GM18867 (cell line): ENCODE measurements around the gene TESPA1.
"Not testable (repeated sequence)": the region's sequence is repeated elsewhere in the genome, so short reads cannot be mapped to it uniquely, and the experiment has no call there.

Source experiments
- ATAC-seq: cut with Tn5 transposase; IDR thresholded peaks from one replicate; pipeline ENCODE4 v1.9.1; 2021; ENCODE audit warnings: mild to moderate bottlenecking, moderate library complexity; ENCODE audit not compliant: unreplicated experiment

TESPA1 gene

DNA sequence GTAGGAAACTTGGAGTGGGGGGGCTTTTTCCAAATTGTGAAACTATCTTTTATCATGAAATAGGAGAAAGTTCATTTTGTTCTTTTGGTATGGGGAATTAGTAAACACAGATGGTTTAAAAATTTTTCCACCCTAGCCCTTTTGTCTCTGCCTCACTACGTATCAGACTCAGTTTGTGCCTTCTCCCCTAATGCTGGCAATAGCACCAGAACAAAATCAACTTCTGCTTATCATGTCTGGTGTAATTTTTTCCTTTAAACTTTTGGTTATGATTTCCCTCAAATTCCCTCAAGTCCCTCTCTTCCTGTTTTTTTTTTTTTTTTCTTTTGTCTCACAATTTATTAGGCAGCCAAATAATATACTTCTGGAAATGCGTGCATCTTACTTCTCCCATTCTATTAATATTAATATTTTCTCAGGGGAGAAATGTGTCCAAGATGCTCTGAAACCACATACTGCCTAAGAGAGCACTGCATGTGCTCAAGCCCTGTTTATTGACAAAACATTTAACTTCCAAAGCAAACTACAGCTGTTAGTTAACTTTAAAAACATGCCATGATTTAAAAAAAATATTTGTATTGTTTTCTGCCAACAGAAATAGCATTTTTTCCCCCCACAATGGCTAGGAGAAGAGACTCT is 35.4 kb downstream of the TESPA1 start:
- no peak for ATAC-seq

DNA sequence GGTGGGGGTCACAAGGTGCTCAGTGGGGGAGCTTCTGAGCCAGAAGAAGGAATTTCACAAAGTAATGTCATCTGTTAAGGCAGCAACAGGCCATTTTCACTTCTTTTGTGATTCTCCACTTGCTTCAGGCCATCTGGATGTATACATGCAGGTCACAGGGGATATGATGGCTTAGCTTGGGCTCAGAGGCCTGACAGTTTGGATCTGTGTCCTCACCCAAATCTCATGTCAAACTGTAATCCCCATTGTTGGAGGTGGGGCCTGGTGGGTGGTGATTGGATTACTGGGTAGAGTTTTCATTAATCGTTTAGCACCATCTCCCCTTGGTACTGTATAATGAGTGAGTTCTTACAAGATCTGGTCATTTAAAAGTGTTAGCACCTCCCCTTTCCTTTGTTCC is 36.4 kb downstream of the TESPA1 start:
- no peak for ATAC-seq

GRCh38 chr12:54945082-54945481 is 39.5 kb downstream of the TESPA1 start:
- ATAC-seq, result no peak

DNA sequence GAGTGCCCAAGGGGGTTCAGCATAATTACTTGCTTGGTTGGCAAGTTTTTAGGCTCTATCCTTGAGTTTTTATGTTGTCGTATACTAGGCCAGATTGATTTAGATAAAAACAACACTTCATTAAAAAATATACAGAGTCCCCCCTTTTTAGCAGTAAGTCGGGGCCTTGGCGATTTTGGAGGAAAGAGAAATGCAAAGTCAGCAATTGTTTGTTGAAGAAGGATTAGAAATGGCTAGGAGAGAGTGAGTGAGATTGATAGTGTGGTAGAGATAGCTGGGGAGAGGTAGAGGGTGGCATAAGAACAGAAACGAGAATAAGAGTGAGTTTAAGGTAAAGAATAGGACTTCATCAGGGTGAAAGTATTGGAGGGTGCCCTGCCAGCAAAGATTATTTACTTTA is 41.3 kb downstream of the TESPA1 start:
- ATAC-seq, result not testable (repeated sequence)

DNA sequence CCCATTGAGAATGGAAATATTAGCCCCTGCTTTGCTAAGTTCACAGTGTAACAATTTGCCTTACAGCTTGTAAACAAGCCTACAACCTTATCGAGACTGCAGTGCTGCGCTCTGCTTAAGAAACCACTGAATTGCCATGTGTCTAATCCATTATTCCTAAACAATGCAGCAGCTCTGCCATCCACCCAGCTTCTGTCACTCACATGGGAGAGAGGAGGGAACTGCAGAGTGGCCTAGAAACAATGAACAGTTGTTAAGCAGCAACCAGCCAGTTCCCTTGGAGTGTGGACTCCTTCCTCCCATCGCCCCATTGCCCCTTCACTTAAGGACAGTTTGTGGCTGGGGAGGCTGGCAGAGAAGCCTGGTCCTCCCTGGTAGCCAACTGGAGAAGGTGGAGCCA is 42.9 kb downstream of the TESPA1 start:
- no peak for ATAC-seq

GRCh38 chr12:54940727-54941315 is 43.7 kb downstream of the TESPA1 start:
- ATAC-seq, result no peak

DNA sequence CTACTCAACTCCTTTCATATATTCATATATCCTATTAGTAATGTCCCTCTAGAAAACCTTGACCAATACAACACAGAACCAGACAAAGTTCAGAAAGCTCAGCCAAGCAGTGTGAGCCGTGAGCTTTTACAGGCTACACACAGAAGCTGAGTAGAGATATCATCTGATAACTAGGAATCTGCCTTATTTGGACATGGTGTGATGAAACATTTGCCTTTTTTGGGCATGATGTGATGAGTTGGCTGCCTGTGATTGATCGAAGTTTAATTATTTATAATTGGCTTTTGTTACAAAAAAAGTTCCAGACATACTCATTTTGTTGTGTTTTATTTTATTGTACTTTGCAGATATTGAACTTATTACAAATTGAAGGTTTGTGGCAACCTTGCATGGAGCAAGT is 46.6 kb downstream of the TESPA1 start:
- ATAC-seq, result no peak

GRCh38 chr12:54937376-54937775 is 47.2 kb downstream of the TESPA1 start:
- ATAC-seq, result no peak

GRCh38 chr12:54936736-54937135 is 47.8 kb downstream of the TESPA1 start:
- ATAC-seq, result no peak

DNA sequence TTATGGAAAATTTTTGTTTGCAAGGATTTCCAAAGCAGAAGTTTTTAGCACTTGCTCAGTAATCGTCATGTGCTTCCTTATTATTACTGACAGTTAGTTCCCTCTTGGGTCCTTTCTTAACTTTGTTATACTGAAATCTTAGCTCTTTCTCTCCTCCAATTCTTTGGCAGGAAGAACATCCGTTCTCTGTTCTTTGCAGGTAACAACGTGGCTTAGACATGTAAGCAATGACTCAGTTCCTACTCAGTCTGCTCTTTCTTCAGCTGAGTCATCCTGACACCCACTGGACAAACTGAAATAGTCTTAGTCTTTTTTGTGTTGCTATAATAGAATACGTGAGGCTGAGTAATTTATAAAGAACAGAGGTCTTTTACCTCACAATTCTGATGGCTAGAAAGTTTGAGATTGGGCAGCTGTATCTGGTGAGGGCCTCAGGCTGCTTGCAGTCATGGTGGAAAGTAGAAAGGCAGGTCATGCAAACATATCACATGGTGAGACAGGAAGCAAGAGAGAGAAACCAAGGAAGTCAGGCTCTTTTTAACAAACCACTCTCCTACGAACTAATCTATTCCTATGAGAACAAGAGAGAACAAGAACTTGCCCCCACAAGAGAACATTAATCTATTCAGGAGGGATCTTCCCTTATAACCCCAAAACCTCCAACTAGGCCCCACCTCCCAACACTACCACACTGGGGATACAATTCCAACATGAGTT is 49.2 kb downstream of the TESPA1 start:
- ATAC-seq, result peak; percentile 98

DNA sequence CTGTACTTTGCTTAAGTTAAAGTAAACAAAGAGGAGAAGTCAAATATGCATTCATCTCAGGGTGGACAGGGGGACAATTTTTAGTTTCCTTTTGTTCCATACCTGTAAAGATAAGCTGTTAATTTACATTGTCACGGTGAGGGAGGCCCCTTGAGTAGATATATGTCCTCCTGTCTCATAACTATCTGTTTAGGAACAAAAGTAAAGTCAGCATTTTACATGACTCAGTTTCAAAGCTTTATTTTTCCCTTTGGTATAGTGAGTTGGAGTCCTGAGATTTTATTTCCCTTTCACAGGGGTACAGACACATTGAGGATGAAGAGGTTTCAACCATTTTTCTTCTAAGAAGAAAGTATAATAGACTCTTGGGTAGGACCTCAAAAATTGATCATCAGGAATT is 50.1 kb downstream of the TESPA1 start:
- no peak for ATAC-seq

DNA sequence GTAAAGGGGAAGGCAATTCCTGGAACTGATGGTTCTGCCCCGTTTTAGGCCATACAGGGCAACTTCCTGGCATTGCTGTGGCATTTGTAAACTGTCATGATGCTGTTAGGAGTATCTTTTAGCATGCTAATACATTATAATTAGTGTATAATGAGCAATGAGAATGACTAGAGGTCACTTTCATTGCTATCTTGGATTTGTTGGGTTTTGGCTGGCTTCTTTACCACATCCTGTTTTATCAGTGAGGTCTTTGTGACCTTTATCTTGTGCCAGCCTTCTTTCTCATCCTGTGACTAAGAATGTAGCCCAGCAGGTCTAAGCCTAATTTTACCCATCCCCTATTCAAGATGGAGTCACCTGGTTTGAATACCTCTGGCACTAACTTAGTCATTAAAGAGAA is 51.2 kb downstream of the TESPA1 start:
- ATAC-seq, result no peak

GRCh38 chr12:54932691-54933090 is 51.9 kb downstream of the TESPA1 start:
- no peak for ATAC-seq

DNA sequence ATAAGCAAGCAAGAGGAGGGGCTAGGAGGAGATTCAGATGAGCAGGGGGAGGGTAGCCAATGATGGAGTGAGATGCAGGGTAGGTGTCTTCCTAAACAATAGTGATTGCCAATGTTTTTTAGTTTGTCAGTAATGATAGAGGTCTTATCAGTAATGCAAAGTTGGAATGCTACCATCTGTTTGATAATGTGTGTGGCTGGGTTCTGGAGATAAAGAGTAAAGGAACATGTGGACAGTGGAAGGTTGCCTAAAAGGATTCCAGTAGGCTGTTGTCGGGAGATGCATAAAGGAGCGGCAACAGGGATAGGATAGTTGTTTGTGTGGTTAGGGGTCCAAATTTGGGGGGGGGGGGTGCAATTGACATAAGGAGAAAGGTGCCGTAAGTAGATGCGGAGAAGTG is 52.5 kb downstream of the TESPA1 start:
- ATAC-seq, result no peak

DNA sequence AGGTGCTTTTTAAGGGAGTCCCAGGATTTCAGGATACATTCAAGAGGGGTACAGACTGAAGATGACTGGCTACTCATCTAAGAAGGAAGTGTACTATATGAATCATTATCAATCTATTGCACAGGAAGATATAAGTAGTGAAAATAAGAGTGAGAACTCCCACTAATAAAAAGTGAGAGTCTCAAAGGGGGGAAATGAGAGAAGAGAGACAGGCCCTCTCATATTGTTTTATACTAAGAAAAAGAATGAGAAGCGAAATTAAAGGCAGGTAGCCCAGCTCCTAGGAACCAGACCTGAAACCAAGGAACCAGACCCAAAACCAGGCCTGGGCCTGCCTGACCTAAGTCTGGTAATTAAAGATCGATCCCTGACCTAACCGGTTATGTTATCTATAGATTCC is 54.6 kb downstream of the TESPA1 start:
- no peak for ATAC-seq

- no peak for ATAC-seq
These were observed 58.3 kb downstream of the TESPA1 start for GRCh38 chr12:54926246-54926645.

DNA sequence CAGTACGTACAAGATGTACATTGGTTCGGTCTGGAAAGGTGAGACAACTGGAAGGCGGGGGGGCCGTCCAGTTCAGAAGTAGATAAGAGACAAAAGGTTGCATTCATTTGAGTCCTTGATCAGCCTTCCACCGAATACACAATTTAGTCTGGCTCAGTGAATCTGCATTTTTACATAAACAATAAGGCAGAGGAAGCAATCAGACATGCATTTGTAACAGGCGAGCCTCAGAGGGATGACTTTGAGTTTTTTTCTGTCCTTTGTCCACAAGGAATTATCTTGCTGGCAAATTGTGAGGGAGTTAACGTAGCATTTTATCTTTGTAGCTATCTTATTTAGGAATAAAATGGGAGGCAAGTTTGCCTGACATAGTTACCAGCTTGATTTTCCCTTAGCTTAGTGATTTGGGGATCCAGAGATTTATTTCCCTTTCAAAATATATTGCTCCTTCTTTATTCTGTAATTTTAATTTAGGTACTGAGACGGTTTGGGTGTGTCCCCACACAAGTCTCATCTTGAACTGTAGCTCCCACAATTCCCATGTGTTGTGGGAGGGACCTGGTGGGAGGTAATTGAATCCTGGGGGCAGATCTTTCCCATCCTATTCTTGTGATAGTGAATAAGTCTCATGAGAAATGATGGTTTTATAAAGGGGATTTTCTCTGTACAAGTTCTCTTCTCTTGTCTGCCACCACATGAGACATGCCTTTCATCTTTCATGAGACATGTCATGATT is 59.4 kb downstream of the TESPA1 start:
- no peak for ATAC-seq

- ATAC-seq, result no peak
These were observed 67.5 kb downstream of the TESPA1 start for GRCh38 chr12:54917001-54917488.
